Endothelial cell (in vitro differentiated cells): ENCODE measurements around the gene PDGFRA. TPM values are rescaled to one million over a fixed set of nuclear protein-coding genes. Genes with fewer than 3 reads are reported as not detected.

Experiments
- DNase-seq: peaks from one replicate; pipeline ENCODE4 v3.0.0; 2021; ENCODE audit warnings: low spot score
- H3K27ac Mint-ChIP-seq: one replicate; pipeline ENCODE4 v1.8.0; 2021; ENCODE audit warnings: mixed read lengths, inconsistent platforms; ENCODE audit not compliant: unreplicated experiment
- H3K27me3 Mint-ChIP-seq: one replicate; pipeline ENCODE4 v1.8.0; 2021; ENCODE audit warnings: mild to moderate bottlenecking, moderate library complexity, mixed read lengths, inconsistent platforms; ENCODE audit not compliant: unreplicated experiment
- H3K36me3 Mint-ChIP-seq: one replicate; pipeline ENCODE4 v1.8.0; 2021; ENCODE audit warnings: mild to moderate bottlenecking, low read depth, mixed read lengths, inconsistent platforms; ENCODE audit not compliant: unreplicated experiment
- H3K4me1 Mint-ChIP-seq: one replicate; pipeline ENCODE4 v1.8.0; 2021; ENCODE audit warnings: mild to moderate bottlenecking, mixed read lengths, inconsistent platforms; ENCODE audit not compliant: unreplicated experiment
- H3K4me3 Mint-ChIP-seq: one replicate; pipeline ENCODE4 v1.8.0; 2021; ENCODE audit warnings: mild to moderate bottlenecking, mixed read lengths, inconsistent platforms; ENCODE audit not compliant: unreplicated experiment
- H3K9me3 Mint-ChIP-seq: one replicate; pipeline ENCODE4 v1.8.0; 2021; ENCODE audit warnings: mixed read lengths, inconsistent platforms; ENCODE audit not compliant: unreplicated experiment
- CTCF ChIP-seq: fragments of 200-600 bp; sonication (generic); IDR thresholded peaks from one replicate; pipeline ENCODE4 v1.5.0; 2021; ENCODE audit warnings: antibody characterized with exemption; ENCODE audit not compliant: unreplicated experiment
- total RNA-seq: library from RNA; stranded (reverse); fragmentation: NEBNext Ultra II Directional; extraction: Animal tissue kit (Norgen Biotek cat#: 25700); gene quantifications from one replicate; pipeline ENCODE4 v1.2.1, GENCODE V29; 2021; ENCODE audit not compliant: unreplicated experiment

PDGFRA gene
- total RNA-seq, 1 donor from 2014 or later = 3.4 TPM

GRCh38 chr4:54320826-54321685, 92.0 kb downstream of the PDGFRA start:
- TF ChIP-seq CTCF = no peak
- Mint-ChIP-seq H3K4me1 (peaks cover 5% of the 10 kb centered on the region), H3K27ac (no peak overlapping the region), H3K27me3 (no peaks in the 10 kb centered on the region), H3K9me3 (no peaks in the 10 kb centered on the region), H3K4me3 (no peak overlapping the region), H3K36me3 (peaks cover 3% of the 10 kb centered on the region)
- DNase-seq = no peak

- Mint-ChIP-seq H3K9me3 (peaks cover 6% of the 10 kb centered on the region), H3K36me3 (peaks cover 12% of the 10 kb centered on the region), H3K4me1 (peaks cover 5% of the 10 kb centered on the region), H3K27me3 (peaks cover 3% of the 10 kb centered on the region), H3K27ac (no peak overlapping the region), H3K4me3 (no peak overlapping the region)
- TF ChIP-seq CTCF = peak; percentile 81
- peak; percentile 77 for DNase-seq
Observed at GRCh38 chr4:54322818-54323417, 93.8 kb downstream of the PDGFRA start.

- H3K27ac Mint-ChIP-seq = no peak overlapping the region
- no peak overlapping the region for H3K4me3 Mint-ChIP-seq
- peaks cover 3% of the 10 kb centered on the region for H3K27me3 Mint-ChIP-seq
Observed at GRCh38 chr4:54330896-54331295, 101.8 kb downstream of the PDGFRA start.

GRCh38 chr4:54332542-54332941, 103.4 kb downstream of the PDGFRA start:
- H3K27me3 Mint-ChIP-seq = no peaks in the 10 kb centered on the region
- peaks cover 28% of the 10 kb centered on the region for H3K4me1 Mint-ChIP-seq

More at GRCh38 chr4:54330896-54331295, 101.8 kb downstream of the PDGFRA start:
- DNase-seq = no peak
- H3K9me3 Mint-ChIP-seq = peaks cover 6% of the 10 kb centered on the region
- peaks cover 8% of the 10 kb centered on the region for H3K36me3 Mint-ChIP-seq
- no peak for TF ChIP-seq CTCF
- H3K4me1 Mint-ChIP-seq = peaks cover 18% of the 10 kb centered on the region

More at GRCh38 chr4:54332542-54332941, 103.4 kb downstream of the PDGFRA start:
- H3K27ac Mint-ChIP-seq = peak overlapping the region; percentile 42
- DNase-seq = no peak
- no peaks in the 10 kb centered on the region for H3K9me3 Mint-ChIP-seq
- H3K4me3 Mint-ChIP-seq = no peak overlapping the region
- no peak for TF ChIP-seq CTCF
- no peaks in the 10 kb centered on the region for H3K36me3 Mint-ChIP-seq
